GM18868 (cell line): ENCODE data around the gene TMEM181.
"Not testable (repeated sequence)": the region's sequence is repeated elsewhere in the genome, so short reads cannot be mapped to it uniquely, and the experiment has no call there.

Experiments used
- ATAC-seq: cut with Tn5 transposase; IDR thresholded peaks from one replicate; pipeline ENCODE4 v1.9.1; 2021; ENCODE audit warnings: mild to moderate bottlenecking, moderate library complexity; ENCODE audit not compliant: unreplicated experiment

TMEM181 gene

GRCh38 chr6:158620963-158621693 is 61.2 kb downstream of the TMEM181 start:
- no peak for ATAC-seq

GRCh38 chr6:158621694-158622544 is 62.0 kb downstream of the TMEM181 start:
- no peak for ATAC-seq

GRCh38 chr6:158622545-158623190 is 62.8 kb downstream of the TMEM181 start:
- ATAC-seq, result no peak

- ATAC-seq, result no peak
Observed at GRCh38 chr6:158624684-158625682, 65.1 kb downstream of the TMEM181 start.

- ATAC-seq, result no peak
Observed at GRCh38 chr6:158625881-158626305, 66.0 kb downstream of the TMEM181 start.

- no peak for ATAC-seq
Observed at GRCh38 chr6:158626360-158627167, 66.7 kb downstream of the TMEM181 start.

- no peak for ATAC-seq
Observed at GRCh38 chr6:158627168-158627939, 67.5 kb downstream of the TMEM181 start.

GRCh38 chr6:158627940-158628211 is 68.0 kb downstream of the TMEM181 start:
- ATAC-seq, result no peak

- ATAC-seq, result no peak
Observed at GRCh38 chr6:158628542-158628941, 68.7 kb downstream of the TMEM181 start.

GRCh38 chr6:158629367-158630221 is 69.7 kb downstream of the TMEM181 start:
- ATAC-seq, result no peak

- no peak for ATAC-seq
Observed at GRCh38 chr6:158630938-158631616, 71.2 kb downstream of the TMEM181 start.

- no peak for ATAC-seq
Observed at GRCh38 chr6:158631678-158632537, 72.0 kb downstream of the TMEM181 start.

- not testable (repeated sequence) for ATAC-seq
Observed at GRCh38 chr6:158632538-158633119, 72.7 kb downstream of the TMEM181 start.

GRCh38 chr6:158633127-158633526 is 73.2 kb downstream of the TMEM181 start:
- no peak for ATAC-seq

GRCh38 chr6:158634695-158635426 is 75.0 kb downstream of the TMEM181 start:
- no peak for ATAC-seq
